HG02678 (cell line): ENCODE data around the gene AUTS2.

ENCODE experiments used
- ATAC-seq: cut with Tn5 transposase; IDR thresholded peaks from one replicate; pipeline ENCODE4 v1.9.1; 2021; ENCODE audit warnings: mild to moderate bottlenecking, moderate library complexity; ENCODE audit not compliant: unreplicated experiment

The AUTS2 gene

GRCh38 chr7:70502117-70502863 lies 904.0 kb downstream of the AUTS2 start:
- ATAC-seq: no peak

- no peak for ATAC-seq
Observed at GRCh38 chr7:70504254-70504653, 906.0 kb downstream of the AUTS2 start.

GRCh38 chr7:70505468-70505867 lies 907.2 kb downstream of the AUTS2 start:
- no peak for ATAC-seq

- no peak for ATAC-seq
Observed at GRCh38 chr7:70505886-70506285, 907.6 kb downstream of the AUTS2 start.

GRCh38 chr7:70506434-70506833 lies 908.2 kb downstream of the AUTS2 start:
- ATAC-seq: no peak

- no peak for ATAC-seq
Observed at GRCh38 chr7:70512144-70512543, 913.9 kb downstream of the AUTS2 start.

- no peak for ATAC-seq
Observed at GRCh38 chr7:70512761-70513160, 914.5 kb downstream of the AUTS2 start.

- ATAC-seq: no peak
Observed at GRCh38 chr7:70520611-70521010, 922.3 kb downstream of the AUTS2 start.

- ATAC-seq: no peak
Observed at GRCh38 chr7:70523249-70523988, 925.1 kb downstream of the AUTS2 start.

GRCh38 chr7:70523989-70524351 lies 925.7 kb downstream of the AUTS2 start:
- no peak for ATAC-seq

GRCh38 chr7:70525991-70526390 lies 927.7 kb downstream of the AUTS2 start:
- ATAC-seq: no peak

GRCh38 chr7:70527520-70528115 lies 929.3 kb downstream of the AUTS2 start:
- no peak for ATAC-seq

- no peak for ATAC-seq
Observed at GRCh38 chr7:70529436-70529835, 931.2 kb downstream of the AUTS2 start.

GRCh38 chr7:70529914-70530585 lies 931.8 kb downstream of the AUTS2 start:
- ATAC-seq: no peak

GRCh38 chr7:70533614-70534013 lies 935.3 kb downstream of the AUTS2 start:
- ATAC-seq: no peak

- no peak for ATAC-seq
Observed at GRCh38 chr7:70539205-70539604, 940.9 kb downstream of the AUTS2 start.

GRCh38 chr7:70539617-70540016 lies 941.3 kb downstream of the AUTS2 start:
- ATAC-seq: no peak

- ATAC-seq: no peak
Observed at GRCh38 chr7:70540641-70541040, 942.4 kb downstream of the AUTS2 start.

- ATAC-seq: no peak
Observed at GRCh38 chr7:70542750-70543376, 944.6 kb downstream of the AUTS2 start.

- no peak for ATAC-seq
Observed at GRCh38 chr7:70544016-70544415, 945.7 kb downstream of the AUTS2 start.

GRCh38 chr7:70545214-70545613 lies 946.9 kb downstream of the AUTS2 start:
- no peak for ATAC-seq
